Karpas-422 (cell line): Measurements from ENCODE around the gene CDK2. TPM values are rescaled to one million over a fixed set of nuclear protein-coding genes. Genes with fewer than 3 reads are reported as not detected.
A peak's percentile ranks its signal among the peaks of the same experiment; 100 is the strongest.
"Not testable (repeated sequence)": the region's sequence is repeated elsewhere in the genome, so short reads cannot be mapped to it uniquely, and the experiment has no call there.

Experiments used
- DNase-seq: peaks from one replicate; pipeline ENCODE4 v3.0.0-alpha.2; 2015
- H2AFZ ChIP-seq: fragments of 200-600 bp; sonication (generic); 2 replicates; pipeline ENCODE4 v1.6.1; 2014; ENCODE audit warnings: antibody characterized with exemption, low read length, mixed read lengths
- H3K27ac ChIP-seq: fragments of 200-600 bp; sonication (generic); 2 replicates; pipeline ENCODE4 v1.5.1; 2014; ENCODE audit warnings: mild to moderate bottlenecking, low read length, moderate library complexity
- H3K27me3 ChIP-seq: fragments of 200-600 bp; sonication (generic); 2 replicates; pipeline ENCODE4 v1.6.1; 2014; ENCODE audit warnings: low read length, mixed read lengths
- H3K36me3 ChIP-seq: fragments of 200-600 bp; sonication (generic); 2 replicates; pipeline ENCODE4 v1.6.1; 2014; ENCODE audit warnings: low read length, mixed read lengths; ENCODE audit not compliant: insufficient read depth
- H3K4me1 ChIP-seq: fragments of 200-600 bp; sonication (generic); 2 replicates; pipeline ENCODE4 v1.6.1; 2014; ENCODE audit warnings: mild to moderate bottlenecking, low read length, mixed read lengths
- H3K4me2 ChIP-seq: fragments of 200-600 bp; sonication (generic); 2 replicates; pipeline ENCODE4 v1.6.1; 2014; ENCODE audit warnings: low read length, low read depth, mild to moderate bottlenecking; ENCODE audit not compliant: poor library complexity, severe bottlenecking
- H3K4me3 ChIP-seq: fragments of 200-600 bp; sonication (generic); 2 replicates; pipeline ENCODE4 v1.5.1; 2014; ENCODE audit warnings: mild to moderate bottlenecking, antibody characterized with exemption, low read length, mixed read lengths
- H3K79me2 ChIP-seq: fragments of 200-600 bp; sonication (generic); 2 replicates; pipeline ENCODE4 v1.6.1; 2014; ENCODE audit warnings: mild to moderate bottlenecking, low read length, mixed read lengths
- H3K9ac ChIP-seq: fragments of 200-600 bp; sonication (generic); 2 replicates; pipeline ENCODE4 v1.6.0; 2014; ENCODE audit warnings: low read length
- H3K9me2 ChIP-seq: fragments of 200-600 bp; sonication (generic), shearing (Covaris generic); replicated peaks from 2 replicates; pipeline ENCODE4 v1.6.0; 2014; ENCODE audit warnings: mild to moderate bottlenecking, low read length, moderate library complexity; ENCODE audit not compliant: insufficient read depth
- H3K9me3 ChIP-seq: fragments of 300-700, 200-600 bp; sonication (generic); 2 replicates; pipeline ENCODE4 v1.6.1; 2014; ENCODE audit warnings: low read length, mixed read lengths
- H4K20me1 ChIP-seq: fragments of 200-600 bp; sonication (generic); 2 replicates; pipeline ENCODE4 v1.6.1; 2014; ENCODE audit warnings: mild to moderate bottlenecking, antibody characterized with exemption, low read length, low read depth; ENCODE audit not compliant: insufficient read depth
- total RNA-seq: library from RNA; depleted of rRNA; stranded (reverse); fragments of >200 nt; shearing (Covaris generic); gene quantifications from 2 replicates; pipeline ENCODE4 v1.2.3, GENCODE V29; 2014; ENCODE audit warnings: low replicate concordance

Gene CDK2
- total RNA-seq, 1 experiment from 2014 or later, result 49.9 TPM

GRCh38 chr12:56003376-56003775 lies 36.7 kb downstream of the CDK2 start:
- not testable (repeated sequence) for H3K4me3 ChIP-seq, H4K20me1 ChIP-seq, H3K79me2 ChIP-seq, H3K9ac ChIP-seq, H3K27me3 ChIP-seq, H3K27ac ChIP-seq, H3K36me3 ChIP-seq, DNase-seq, H3K9me2 ChIP-seq, H3K4me2 ChIP-seq, H3K9me3 ChIP-seq, H2AFZ ChIP-seq
- H3K4me1 ChIP-seq, result peaks cover 10% of the 10 kb centered on the region

GRCh38 chr12:56004211-56004610 lies 37.6 kb downstream of the CDK2 start:
- H4K20me1 ChIP-seq, result no peaks in the 10 kb centered on the region
- no peak overlapping the region for H3K4me2 ChIP-seq
- H3K79me2 ChIP-seq, result no peaks in the 10 kb centered on the region
- no peaks in the 10 kb centered on the region for H3K9me3 ChIP-seq
- H3K27me3 ChIP-seq, result no peaks in the 10 kb centered on the region
- H3K9ac ChIP-seq, result no peak overlapping the region
- no peaks in the 10 kb centered on the region for H3K9me2 ChIP-seq
- no peaks in the 10 kb centered on the region for H3K36me3 ChIP-seq
- peaks cover 10% of the 10 kb centered on the region for H3K4me1 ChIP-seq
- no peak overlapping the region for H2AFZ ChIP-seq
- DNase-seq, result no peak
- no peak overlapping the region for H3K27ac ChIP-seq
- no peak overlapping the region for H3K4me3 ChIP-seq

- no peaks in the 10 kb centered on the region for H3K79me2 ChIP-seq
- H3K9ac ChIP-seq, result peak overlapping the region; percentile 77
- H3K36me3 ChIP-seq, result no peaks in the 10 kb centered on the region
- H3K4me1 ChIP-seq, result peaks cover 10% of the 10 kb centered on the region
- H2AFZ ChIP-seq, result peak overlapping the region; percentile 22; the same call in 1 of the 2 replicates
- H4K20me1 ChIP-seq, result no peaks in the 10 kb centered on the region
- DNase-seq, result peak; percentile 78
- H3K4me3 ChIP-seq, result peak overlapping the region; percentile 74
- H3K27ac ChIP-seq, result 0 out of 2 replicates have a peak overlapping the region, but pooled peaks have one; percentile 55
- H3K9me2 ChIP-seq, result no peaks in the 10 kb centered on the region
- no peaks in the 10 kb centered on the region for H3K27me3 ChIP-seq
- no peaks in the 10 kb centered on the region for H3K9me3 ChIP-seq
- H3K4me2 ChIP-seq, result peak overlapping the region; percentile 80
These were observed 41.2 kb downstream of the CDK2 start for GRCh38 chr12:56007564-56008559.

GRCh38 chr12:56010111-56010570 lies 43.5 kb downstream of the CDK2 start:
- no peak for DNase-seq
- H2AFZ ChIP-seq, result no peak overlapping the region
- no peaks in the 10 kb centered on the region for H3K36me3 ChIP-seq
- no peaks in the 10 kb centered on the region for H3K79me2 ChIP-seq
- no peaks in the 10 kb centered on the region for H3K27me3 ChIP-seq
- H3K9ac ChIP-seq, result no peak overlapping the region
- no peaks in the 10 kb centered on the region for H3K9me3 ChIP-seq
- H3K4me1 ChIP-seq, result peaks cover 10% of the 10 kb centered on the region
- no peak overlapping the region for H3K27ac ChIP-seq
- H4K20me1 ChIP-seq, result no peaks in the 10 kb centered on the region
- no peak overlapping the region for H3K4me3 ChIP-seq
- H3K9me2 ChIP-seq, result no peaks in the 10 kb centered on the region
- no peak overlapping the region for H3K4me2 ChIP-seq

DNA sequence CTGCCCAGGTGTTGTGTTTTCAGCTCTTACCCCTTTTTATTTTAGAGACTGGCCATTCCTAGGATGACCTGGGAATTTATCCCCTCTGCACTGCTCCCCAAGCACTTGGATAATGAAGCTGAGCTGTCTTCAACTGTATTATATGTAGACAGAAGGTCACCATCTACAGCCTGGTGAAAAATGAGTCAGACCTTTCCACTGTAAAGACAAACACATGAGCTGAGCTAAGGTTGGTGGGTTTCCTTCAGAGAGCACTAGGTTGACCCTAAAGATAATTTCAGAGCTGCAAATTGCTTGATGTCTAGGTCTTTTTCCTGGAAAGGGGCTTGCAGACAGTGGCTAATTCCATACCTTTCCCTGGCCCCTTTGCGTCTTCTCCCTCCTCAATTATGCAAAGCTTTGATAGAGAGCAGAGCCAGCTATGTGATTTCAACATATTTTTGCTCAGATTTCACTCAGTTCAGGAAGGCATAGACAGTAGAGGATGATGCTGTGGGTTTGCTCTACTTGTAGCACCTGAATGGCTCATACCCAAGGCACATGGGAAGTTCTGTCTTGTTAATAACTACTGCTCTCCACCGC lies 45.0 kb downstream of the CDK2 start:
- Histone ChIP-seq H3K4me2 (no peak overlapping the region), H3K27me3 (no peaks in the 10 kb centered on the region), H4K20me1 (no peaks in the 10 kb centered on the region), H2AFZ (no peak overlapping the region), H3K9me3 (no peaks in the 10 kb centered on the region), H3K4me3 (no peak overlapping the region), H3K79me2 (no peaks in the 10 kb centered on the region), H3K27ac (no peak overlapping the region), H3K9ac (no peak overlapping the region), H3K4me1 (peaks cover 10% of the 10 kb centered on the region), H3K36me3 (no peaks in the 10 kb centered on the region), H3K9me2 (no peaks in the 10 kb centered on the region)
- DNase-seq, result no peak

- H3K4me3 ChIP-seq, result no peak overlapping the region
- H3K27me3 ChIP-seq, result no peaks in the 10 kb centered on the region
- no peak overlapping the region for H3K4me2 ChIP-seq
- no peak overlapping the region for H3K9ac ChIP-seq
- no peaks in the 10 kb centered on the region for H3K9me3 ChIP-seq
- no peaks in the 10 kb centered on the region for H3K4me1 ChIP-seq
- H4K20me1 ChIP-seq, result no peaks in the 10 kb centered on the region
- H2AFZ ChIP-seq, result no peak overlapping the region
- no peaks in the 10 kb centered on the region for H3K9me2 ChIP-seq
- no peaks in the 10 kb centered on the region for H3K79me2 ChIP-seq
- no peak for DNase-seq
- no peaks in the 10 kb centered on the region for H3K36me3 ChIP-seq
- H3K27ac ChIP-seq, result no peak overlapping the region
These were observed 46.9 kb downstream of the CDK2 start for GRCh38 chr12:56013482-56013881.

- H3K4me2 ChIP-seq, result no peak overlapping the region
- no peak overlapping the region for H2AFZ ChIP-seq
- H3K4me3 ChIP-seq, result no peak overlapping the region
- H3K4me1 ChIP-seq, result no peaks in the 10 kb centered on the region
- no peak overlapping the region for H3K9ac ChIP-seq
- no peaks in the 10 kb centered on the region for H3K27me3 ChIP-seq
- H3K36me3 ChIP-seq, result no peaks in the 10 kb centered on the region
- no peaks in the 10 kb centered on the region for H3K9me2 ChIP-seq
- no peak overlapping the region for H3K27ac ChIP-seq
- H3K79me2 ChIP-seq, result no peaks in the 10 kb centered on the region
- H3K9me3 ChIP-seq, result no peaks in the 10 kb centered on the region
- DNase-seq, result no peak
- H4K20me1 ChIP-seq, result no peaks in the 10 kb centered on the region
These were observed 47.6 kb downstream of the CDK2 start for GRCh38 chr12:56014205-56014604.

- Histone ChIP-seq H3K4me2 (no peak overlapping the region), H3K27me3 (no peaks in the 10 kb centered on the region), H4K20me1 (no peaks in the 10 kb centered on the region), H3K9me2 (no peaks in the 10 kb centered on the region), H3K4me3 (no peak overlapping the region), H3K79me2 (no peaks in the 10 kb centered on the region), H3K36me3 (no peaks in the 10 kb centered on the region), H3K9ac (no peak overlapping the region), H2AFZ (no peak overlapping the region), H3K9me3 (no peaks in the 10 kb centered on the region), H3K4me1 (peaks cover 7% of the 10 kb centered on the region; the same call in 1 of the 2 replicates), H3K27ac (no peak overlapping the region)
- DNase-seq, result no peak
These were observed 50.6 kb downstream of the CDK2 start for GRCh38 chr12:56017181-56017580.
